ENCODE results near the gene STT3A. TPM values are rescaled to one million over a fixed set of nuclear protein-coding genes. Genes with fewer than 3 reads are reported as not detected.

Gene STT3A
- total and polyA plus RNA-seq, 2 donors (not counting 3 experiments of a cell fraction or from before 2014, with no cell fraction given), result 236 to 362 TPM

- dilution Hi-C loops (cut with MboI; ENCODE audit: extremely low pct_ligation_motif_present, low sequenced_read_pairs), result no loop called here
- no peak for FAIRE-seq
- Histone ChIP-seq H3K9ac (replicated peaks; ENCODE audit: extremely low read depth, insufficient read depth, low read length) (no peak overlapping the region), H3K9me1 (replicated peaks; ENCODE audit: control insufficient read depth, extremely low read depth, insufficient read depth, low read length) (peaks cover 3% of the 10 kb centered on the region), H3K79me2 (ENCODE audit: control insufficient read depth, insufficient read depth, low read length) (peaks cover 14% of the 10 kb centered on the region), H3K4me3 (replicated peaks in 1 of 3; ENCODE audit: insufficient read depth in 1 of 3, low read depth in 1 of 3, low read length in 3 of 3) (no peak overlapping the region), H3K9me3 (replicated peaks; ENCODE audit: control insufficient read depth, insufficient read depth, low read length) (no peaks in the 10 kb centered on the region), H3K4me2 (ENCODE audit: insufficient read depth, low read length) (no peak overlapping the region), H3K4me1 (ENCODE audit: control insufficient read depth, extremely low read depth, insufficient read depth, low read length) (peaks cover 26% of the 10 kb centered on the region), H3K27me3 (ENCODE audit: control insufficient read depth in 2 of 2, insufficient read depth in 2 of 2, low read length in 2 of 2) (no peaks in the 10 kb centered on the region), H3K36me3 (ENCODE audit: control insufficient read depth in 2 of 2, extremely low read depth in 1 of 2, insufficient read depth in 2 of 2, low read length in 2 of 2) (peaks cover 0 to 4% of the 10 kb centered on the region in 2 experiments), H2AFZ (ENCODE audit: low read depth, low read length) (no peak overlapping the region), H3K27ac (ENCODE audit: insufficient read depth, low read depth, low read length) (no peak overlapping the region), H4K20me1 (replicated peaks; ENCODE audit: control insufficient read depth, extremely low read depth, insufficient read depth, low read length) (no peaks in the 10 kb centered on the region)
- no TSS peak for BruUV-seq (replicated peaks)
- DNase-seq (ENCODE audit: low read depth, low spot score), result no peak
- TF ChIP-seq MAX (IDR thresholded peaks at IDR 0.05; ENCODE audit: insufficient read depth, insufficient read length), result no peak
- no peak for TF ChIP-seq POLR2A (IDR thresholded peaks at IDR 0.05; ENCODE audit: low read depth, low read length)
- ChIA-PET POLR2A (no interaction called here), CTCF (no interaction called here)
- intact Hi-C loops (cut with micrococcal nuclease), result no loop called here
Measured at GRCh38 chr11:125667151-125667550, 74.5 kb downstream of the STT3A start.

DNA sequence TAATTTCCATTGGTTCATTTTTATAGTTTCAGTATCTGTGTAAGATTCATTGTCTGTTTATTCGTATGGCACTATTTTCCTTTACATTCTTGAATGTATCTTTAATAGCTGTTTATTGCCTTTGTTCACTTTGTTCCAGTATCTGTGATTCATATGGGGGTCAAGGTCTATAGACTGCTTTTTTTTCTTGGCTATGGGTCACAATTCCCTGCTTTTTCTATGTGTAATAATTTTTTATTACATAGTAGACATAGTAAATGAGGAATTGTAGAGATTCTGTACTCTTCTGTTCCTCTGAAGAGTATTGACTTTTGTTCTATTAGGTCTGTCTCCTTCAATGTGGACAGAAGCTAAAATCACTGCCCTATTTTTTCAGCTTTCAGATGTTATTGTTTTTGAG lies 77.5 kb downstream of the STT3A start:
- POLR2A ChIA-PET, result no interaction called here
- Histone ChIP-seq H3K27me3 (ENCODE audit: control insufficient read depth in 2 of 2, insufficient read depth in 2 of 2, low read length in 2 of 2) (no peaks in the 10 kb centered on the region), H4K20me1 (replicated peaks; ENCODE audit: control insufficient read depth, extremely low read depth, insufficient read depth, low read length) (no peaks in the 10 kb centered on the region), H3K4me3 (replicated peaks in 1 of 3; ENCODE audit: insufficient read depth in 1 of 3, low read depth in 1 of 3, low read length in 3 of 3) (no peak overlapping the region), H3K9me3 (replicated peaks; ENCODE audit: control insufficient read depth, insufficient read depth, low read length) (no peaks in the 10 kb centered on the region), H3K79me2 (ENCODE audit: control insufficient read depth, insufficient read depth, low read length) (peaks cover 10% of the 10 kb centered on the region), H3K27ac (ENCODE audit: insufficient read depth, low read depth, low read length) (peak overlapping the region; percentile 30), H3K4me2 (ENCODE audit: insufficient read depth, low read length) (peak overlapping the region; percentile 21), H3K9ac (replicated peaks; ENCODE audit: extremely low read depth, insufficient read depth, low read length) (no peak overlapping the region), H3K36me3 (ENCODE audit: control insufficient read depth in 2 of 2, extremely low read depth in 1 of 2, insufficient read depth in 2 of 2, low read length in 2 of 2) (no peaks in the 10 kb centered on the region), H3K9me1 (replicated peaks; ENCODE audit: control insufficient read depth, extremely low read depth, insufficient read depth, low read length) (peaks cover 3% of the 10 kb centered on the region), H3K4me1 (ENCODE audit: control insufficient read depth, extremely low read depth, insufficient read depth, low read length) (peaks cover 48% of the 10 kb centered on the region), H2AFZ (ENCODE audit: low read depth, low read length) (no peak overlapping the region)
- intact Hi-C loops (cut with micrococcal nuclease) (loop anchor here (2.0 kb wide), 1 partner anchor 77 kb away; the partner anchor contains the start of gene STT3A), dilution Hi-C loops (cut with MboI; ENCODE audit: extremely low pct_ligation_motif_present, low sequenced_read_pairs) (no loop called here)
- BruUV-seq (replicated peaks), result no TSS peak
- DNase-seq (ENCODE audit: low read depth, low spot score), result peak; percentile 62
- CTCF ChIA-PET, result interaction anchor here (0.8 to 4.2 kb wide), 5 partner anchors 10 to 53 kb away, joined by 3 to 36 read pairs (median 6); partner anchors contain the start of genes ACRV1 and CHEK1
- no peak for FAIRE-seq
- TF ChIP-seq JUN (IDR thresholded peaks at IDR 0.05; ENCODE audit: borderline replicate concordance, insufficient read depth, insufficient read length, low read depth) (peak; percentile 32), FOS (IDR thresholded peaks at IDR 0.05; ENCODE audit: borderline replicate concordance, insufficient read depth, low read length) (peak; percentile 30), POLR2AphosphoS5 (IDR thresholded peaks at IDR 0.05; ENCODE audit: insufficient read depth, low read depth, low read length) (no peak)

Measured in endothelial cell of umbilical vein (primary cell).